WTC11 (cell line): ENCODE data around the gene SIX2. TPM values are rescaled to one million over a fixed set of nuclear protein-coding genes. Genes with fewer than 3 reads are reported as not detected.

Source experiments
- ATAC-seq: fragments of 200-7000 bp; cut with Tn5 transposase; 2 replicates; pipeline ENCODE4 v1.10.0; 2021; ENCODE audit warnings: mild to moderate bottlenecking, moderate library complexity
- CTCF ChIA-PET: fragments of 300-600 bp; sonication (Branson Sonifier 250); formaldehyde crosslinking; loops from one replicate; lab custom pipeline; 2021; ENCODE audit warnings: antibody characterized with exemption; lab: Charles Lee
- POLR2A ChIA-PET: fragments of 350-600 bp; sonication (Branson Sonifier 250); formaldehyde crosslinking; loops from one replicate; lab custom pipeline; 2021; ENCODE audit warnings: antibody characterized with exemption; lab: Charles Lee
- DNase-seq: peaks from one replicate; pipeline ENCODE4 v3.0.0; 2021; ENCODE audit warnings: low spot score
- H3K27ac Mint-ChIP-seq: 2 replicates; pipeline ENCODE4 v1.8.0; 2021; ENCODE audit warnings: mixed read lengths
- H3K27me3 Mint-ChIP-seq: 2 replicates; pipeline ENCODE4 v1.8.0; 2021; ENCODE audit warnings: low read depth, mild to moderate bottlenecking, moderate library complexity, mixed read lengths
- H3K36me3 Mint-ChIP-seq: 2 replicates; pipeline ENCODE4 v1.8.0; 2021; ENCODE audit warnings: mixed read lengths
- H3K4me1 Mint-ChIP-seq: 2 replicates; pipeline ENCODE4 v1.8.0; 2022; ENCODE audit warnings: mixed read lengths
- H3K4me3 Mint-ChIP-seq: 2 replicates; pipeline ENCODE4 v1.8.0; 2021; ENCODE audit warnings: mild to moderate bottlenecking, moderate library complexity, mixed read lengths
- H3K9me3 Mint-ChIP-seq: 2 replicates; pipeline ENCODE4 v1.8.0; 2021; ENCODE audit warnings: mixed read lengths
- EMX1 ChIP-seq: fragments of 250-450 bp; sonication (Bioruptor Pico); IDR thresholded peaks from 2 replicates; pipeline ENCODE4 v1.8.0; 2021; ENCODE audit warnings: mild to moderate bottlenecking
- ETV6 ChIP-seq: sonication (generic); formaldehyde crosslinking; IDR thresholded peaks from 2 replicates; pipeline ENCODE4 v1.8.1; 2022; ENCODE audit warnings: mild to moderate bottlenecking, missing genetic modification reagents
- FOXJ3 ChIP-seq: sonication (generic); formaldehyde crosslinking; IDR thresholded peaks from 2 replicates; pipeline ENCODE4 v1.9.0; 2021; ENCODE audit warnings: missing genetic modification reagents, mild to moderate bottlenecking, borderline replicate concordance
- FOXK1 ChIP-seq: sonication (generic); formaldehyde crosslinking; IDR thresholded peaks from 2 replicates; pipeline ENCODE4 v1.8.0; 2022; ENCODE audit warnings: mild to moderate bottlenecking, moderate library complexity, missing genetic modification reagents
- FOXP1 ChIP-seq: sonication (generic); formaldehyde crosslinking; IDR thresholded peaks from 2 replicates; pipeline ENCODE4 v1.8.0; 2022; ENCODE audit warnings: missing genetic modification reagents, mild to moderate bottlenecking, moderate library complexity, borderline replicate concordance
- GRHL2 ChIP-seq: fragments of 250-450 bp; sonication (Bioruptor Pico); IDR thresholded peaks from 2 replicates; pipeline ENCODE4 v1.8.0; 2022; ENCODE audit warnings: mild to moderate bottlenecking, moderate library complexity; ENCODE audit not compliant: insufficient replicate concordance, severe bottlenecking
- JAZF1 ChIP-seq: fragments of 250-450 bp; sonication (Bioruptor Pico); IDR thresholded peaks from 2 replicates; pipeline ENCODE4 v1.9.0; 2021; ENCODE audit warnings: moderate library complexity, mild to moderate bottlenecking, inconsistent platforms
- JUN ChIP-seq: sonication (generic); formaldehyde crosslinking; IDR thresholded peaks from 2 replicates; pipeline ENCODE4 v1.8.0; 2023; ENCODE audit warnings: mild to moderate bottlenecking, missing genetic modification reagents
- MAX ChIP-seq: sonication (generic); formaldehyde crosslinking; IDR thresholded peaks from 2 replicates; pipeline ENCODE4 v1.8.0; 2022; ENCODE audit warnings: mild to moderate bottlenecking, missing genetic modification reagents
- MLX ChIP-seq: sonication (generic); formaldehyde crosslinking; IDR thresholded peaks from 2 replicates; pipeline ENCODE4 v1.8.1; 2023; ENCODE audit warnings: mild to moderate bottlenecking, missing genetic modification reagents, moderate library complexity
- MYBL2 ChIP-seq: sonication (generic); formaldehyde crosslinking; IDR thresholded peaks from 2 replicates; pipeline ENCODE4 v1.8.1; 2023; ENCODE audit warnings: mild to moderate bottlenecking, moderate library complexity, missing genetic modification reagents
- PRRX2 ChIP-seq: fragments of 250-450 bp; sonication (Bioruptor Pico); IDR thresholded peaks from 2 replicates; pipeline ENCODE4 v1.8.0; 2021; ENCODE audit warnings: mild to moderate bottlenecking
- SMAD4 ChIP-seq: sonication (generic); formaldehyde crosslinking; IDR thresholded peaks from 2 replicates; pipeline ENCODE4 v1.8.0; 2022; ENCODE audit warnings: mild to moderate bottlenecking, missing genetic modification reagents
- SP1 ChIP-seq: sonication (generic); formaldehyde crosslinking; conservative IDR thresholded peaks from 2 replicates; pipeline ENCODE4 v1.8.1; 2022; ENCODE audit warnings: missing genetic modification reagents
- TEAD1 ChIP-seq: sonication (generic); formaldehyde crosslinking; IDR thresholded peaks from 2 replicates; pipeline ENCODE4 v1.8.0; 2022; ENCODE audit warnings: mild to moderate bottlenecking, missing genetic modification reagents
- ZBTB21 ChIP-seq: sonication (generic); formaldehyde crosslinking; IDR thresholded peaks from 2 replicates; pipeline ENCODE4 v1.8.1; 2023; ENCODE audit warnings: mild to moderate bottlenecking, missing genetic modification reagents, borderline replicate concordance
- ZNF121 ChIP-seq: sonication (generic); formaldehyde crosslinking; IDR thresholded peaks from 2 replicates; pipeline ENCODE4 v1.8.0; 2023; ENCODE audit warnings: missing genetic modification reagents
- ZNF232 ChIP-seq: sonication (generic); formaldehyde crosslinking; IDR thresholded peaks from 2 replicates; pipeline ENCODE4 v1.8.0; 2022; ENCODE audit warnings: mild to moderate bottlenecking, missing genetic modification reagents
- ZNF317 ChIP-seq: sonication (generic); formaldehyde crosslinking; IDR thresholded peaks from 2 replicates; pipeline ENCODE4 v1.8.1; 2023; ENCODE audit warnings: low read depth, mild to moderate bottlenecking, moderate library complexity, missing genetic modification reagents, borderline replicate concordance
- total RNA-seq: library from RNA; stranded (reverse); gene quantifications from 3 replicates; pipeline ENCODE4 v1.2.3, GENCODE V29; 2021
- TF ChIP-seq, protein P1 (sequence below): sonication (generic); formaldehyde crosslinking; IDR thresholded peaks from 2 replicates; pipeline ENCODE4 v1.8.0; 2022; ENCODE audit warnings: missing genetic modification reagents
- TF ChIP-seq, protein P2 (sequence below): sonication (generic); formaldehyde crosslinking; IDR thresholded peaks from 2 replicates; pipeline ENCODE4 v1.8.1; 2023; ENCODE audit warnings: mild to moderate bottlenecking, missing genetic modification reagents, moderate library complexity

Gene SIX2
- total RNA-seq, 1 experiment from 2014 or later, result 1.7 TPM

DNA sequence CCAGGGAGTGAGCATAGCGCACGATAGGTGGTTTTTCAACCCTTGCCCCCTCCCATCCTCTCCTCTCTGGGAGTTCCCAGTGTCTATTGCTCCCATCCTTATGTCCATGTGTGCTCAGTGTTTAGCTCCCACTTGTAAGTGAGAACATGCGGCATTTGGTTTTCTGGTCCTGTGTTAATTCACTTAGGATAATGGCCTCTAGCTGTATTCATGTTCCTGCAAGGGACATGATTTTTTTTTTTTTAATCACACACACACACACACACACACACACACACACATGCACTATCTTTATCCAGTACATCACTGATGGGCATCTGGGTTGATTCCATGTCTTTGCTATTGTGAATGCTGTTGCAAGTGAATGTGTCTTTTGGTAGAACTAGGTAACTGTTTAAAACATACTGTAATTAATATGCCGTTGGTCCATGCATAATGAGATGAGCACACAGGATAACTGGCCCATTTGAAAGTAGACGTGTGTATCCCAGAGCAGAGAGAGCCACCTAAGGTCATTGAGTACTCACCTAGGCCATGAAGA, 43.2 kb upstream of the SIX2 start:
- CTCF ChIA-PET, result no interaction called here
- no peak overlapping the region for H3K27ac Mint-ChIP-seq
- no peak for ATAC-seq

GRCh38 chr2:45049569-45050336, 40.5 kb upstream of the SIX2 start:
- peaks cover 3% of the 10 kb centered on the region; the same call in 1 of the 2 replicates for H3K27me3 Mint-ChIP-seq
- no peak for ATAC-seq
- CTCF ChIA-PET, result no interaction called here
- H3K36me3 Mint-ChIP-seq, result no peaks in the 10 kb centered on the region
- H3K4me3 Mint-ChIP-seq, result no peak overlapping the region
- DNase-seq, result no peak
- no peak for TF ChIP-seq JAZF1 (CRISPR knock-in tag)
- TF ChIP-seq, protein P1, sequence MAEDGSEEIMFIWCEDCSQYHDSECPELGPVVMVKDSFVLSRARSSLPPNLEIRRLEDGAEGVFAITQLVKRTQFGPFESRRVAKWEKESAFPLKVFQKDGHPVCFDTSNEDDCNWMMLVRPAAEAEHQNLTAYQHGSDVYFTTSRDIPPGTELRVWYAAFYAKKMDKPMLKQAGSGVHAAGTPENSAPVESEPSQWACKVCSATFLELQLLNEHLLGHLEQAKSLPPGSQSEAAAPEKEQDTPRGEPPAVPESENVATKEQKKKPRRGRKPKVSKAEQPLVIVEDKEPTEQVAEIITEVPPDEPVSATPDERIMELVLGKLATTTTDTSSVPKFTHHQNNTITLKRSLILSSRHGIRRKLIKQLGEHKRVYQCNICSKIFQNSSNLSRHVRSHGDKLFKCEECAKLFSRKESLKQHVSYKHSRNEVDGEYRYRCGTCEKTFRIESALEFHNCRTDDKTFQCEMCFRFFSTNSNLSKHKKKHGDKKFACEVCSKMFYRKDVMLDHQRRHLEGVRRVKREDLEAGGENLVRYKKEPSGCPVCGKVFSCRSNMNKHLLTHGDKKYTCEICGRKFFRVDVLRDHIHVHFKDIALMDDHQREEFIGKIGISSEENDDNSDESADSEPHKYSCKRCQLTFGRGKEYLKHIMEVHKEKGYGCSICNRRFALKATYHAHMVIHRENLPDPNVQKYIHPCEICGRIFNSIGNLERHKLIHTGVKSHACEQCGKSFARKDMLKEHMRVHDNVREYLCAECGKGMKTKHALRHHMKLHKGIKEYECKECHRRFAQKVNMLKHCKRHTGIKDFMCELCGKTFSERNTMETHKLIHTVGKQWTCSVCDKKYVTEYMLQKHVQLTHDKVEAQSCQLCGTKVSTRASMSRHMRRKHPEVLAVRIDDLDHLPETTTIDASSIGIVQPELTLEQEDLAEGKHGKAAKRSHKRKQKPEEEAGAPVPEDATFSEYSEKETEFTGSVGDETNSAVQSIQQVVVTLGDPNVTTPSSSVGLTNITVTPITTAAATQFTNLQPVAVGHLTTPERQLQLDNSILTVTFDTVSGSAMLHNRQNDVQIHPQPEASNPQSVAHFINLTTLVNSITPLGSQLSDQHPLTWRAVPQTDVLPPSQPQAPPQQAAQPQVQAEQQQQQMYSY (CRISPR knock-in tag), result no peak
- POLR2A ChIA-PET, result no interaction called here
- H3K27ac Mint-ChIP-seq, result no peak overlapping the region
- no peaks in the 10 kb centered on the region for H3K4me1 Mint-ChIP-seq
- H3K9me3 Mint-ChIP-seq, result no peaks in the 10 kb centered on the region

More for the DNA sequence above, 43.2 kb upstream of the SIX2 start:
- POLR2A ChIA-PET, result no interaction called here
- no peaks in the 10 kb centered on the region; the same call in 1 of the 2 replicates for H3K27me3 Mint-ChIP-seq
- DNase-seq, result no peak
- TF ChIP-seq ZNF232 (CRISPR knock-in tag), result no peak
- no peak for TF ChIP-seq MAX
- no peak for TF ChIP-seq JUN (CRISPR knock-in tag)
- TF ChIP-seq PRRX2 (CRISPR knock-in tag), result no peak
- no peak for TF ChIP-seq GRHL2
- no peak for TF ChIP-seq MYBL2 (CRISPR knock-in tag)
- no peak for TF ChIP-seq SMAD4
- TF ChIP-seq SP1 (CRISPR knock-in tag), result no peak
- TF ChIP-seq ETV6 (CRISPR knock-in tag), result no peak
- TF ChIP-seq MLX (CRISPR knock-in tag), result no peak
- TF ChIP-seq TEAD1 (CRISPR knock-in tag), result no peak
- TF ChIP-seq, protein P2, sequence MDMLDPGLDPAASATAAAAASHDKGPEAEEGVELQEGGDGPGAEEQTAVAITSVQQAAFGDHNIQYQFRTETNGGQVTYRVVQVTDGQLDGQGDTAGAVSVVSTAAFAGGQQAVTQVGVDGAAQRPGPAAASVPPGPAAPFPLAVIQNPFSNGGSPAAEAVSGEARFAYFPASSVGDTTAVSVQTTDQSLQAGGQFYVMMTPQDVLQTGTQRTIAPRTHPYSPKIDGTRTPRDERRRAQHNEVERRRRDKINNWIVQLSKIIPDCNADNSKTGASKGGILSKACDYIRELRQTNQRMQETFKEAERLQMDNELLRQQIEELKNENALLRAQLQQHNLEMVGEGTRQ, result no peak
- TF ChIP-seq ZNF121 (CRISPR knock-in tag), result no peak
- no peak for TF ChIP-seq JAZF1 (CRISPR knock-in tag)
- TF ChIP-seq EMX1 (CRISPR knock-in tag), result no peak
- TF ChIP-seq ZNF317 (CRISPR knock-in tag), result no peak
- no peak for TF ChIP-seq FOXJ3 (CRISPR knock-in tag)
- H3K9me3 Mint-ChIP-seq, result no peaks in the 10 kb centered on the region
- H3K36me3 Mint-ChIP-seq, result no peaks in the 10 kb centered on the region
- no peak overlapping the region for H3K4me3 Mint-ChIP-seq
- no peaks in the 10 kb centered on the region for H3K4me1 Mint-ChIP-seq

DNA sequence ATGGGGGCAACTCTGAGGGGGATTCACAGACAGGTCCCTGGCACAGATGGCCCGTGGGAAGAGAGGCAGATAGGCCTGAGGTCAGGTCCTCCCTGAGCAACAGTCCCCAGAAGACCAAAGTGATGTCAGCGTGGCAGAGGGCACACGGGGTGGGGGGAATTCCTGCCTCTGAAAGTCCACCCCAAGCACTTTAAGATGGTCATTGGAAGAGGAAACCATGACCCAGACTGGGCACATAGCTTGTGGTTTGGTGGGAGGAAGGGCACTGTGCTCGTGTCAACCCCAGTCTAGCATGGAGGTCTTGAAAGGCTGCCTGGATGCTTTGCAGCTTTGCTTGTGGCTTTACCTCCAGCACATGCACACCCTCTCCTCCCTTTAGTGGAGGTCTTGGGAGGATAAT, 38.0 kb upstream of the SIX2 start:
- TF ChIP-seq ZBTB21 (CRISPR knock-in tag) (no peak), FOXP1 (CRISPR knock-in tag) (no peak), FOXK1 (CRISPR knock-in tag) (no peak)
- TF ChIP-seq, all 79 proteins: peak for 0
- Mint-ChIP-seq H3K27me3 (peaks cover 3% of the 10 kb centered on the region; the same call in 1 of the 2 replicates), H3K9me3 (no peaks in the 10 kb centered on the region), H3K36me3 (no peaks in the 10 kb centered on the region), H3K27ac (no peak overlapping the region), H3K4me3 (no peak overlapping the region), H3K4me1 (peaks cover 8% of the 10 kb centered on the region)
- DNase-seq (no peak), ATAC-seq (no peak)
- ChIA-PET POLR2A (no interaction called here), CTCF (interaction anchor here (0.7 kb wide), 1 partner anchor 66 kb away, joined by 3 read pairs; no protein-coding TSS in a partner anchor)
